ENCODE data around the gene ARVCF. TPM values are rescaled to one million over a fixed set of nuclear protein-coding genes. Genes with fewer than 3 reads are reported as not detected.

The ARVCF gene
- total and polyA plus RNA-seq, 7 donors, result 3.6 to 28.0 (median 8.7) TPM

- ATAC-seq (peak in 3 of 4 donors; percentile 3 to 15 (median 7)), DNase-seq (no peak)
- H3K27ac ChIP-seq, result peak overlapping the region; percentile 77
- TF ChIP-seq CTCF (IDR thresholded peaks at IDR 0.05), result no peak
- no peaks in the 10 kb centered on the region for H3K27me3 ChIP-seq (ENCODE audit: insufficient read depth in 3 of 3, low read length in 2 of 3)
- intact Hi-C loops (cut with DNase I), result no loop called here
- 76 to 97% (median 80%) methylated on average over 3 of the region's 3 CpGs for WGBS, 3 donors
- H3K4me1 ChIP-seq, result peaks cover 10% of the 10 kb centered on the region
- H3K36me3 ChIP-seq (ENCODE audit: insufficient read depth in 1 of 2, low read depth in 1 of 2), result peaks cover 0 to 44% of the 10 kb centered on the region in 2 donors
- H3K9me3 ChIP-seq, result no peaks in the 10 kb centered on the region
- H3K4me3 ChIP-seq, result no peak overlapping the region
Measured at GRCh38 chr22:20064140-20064480, 47.5 kb upstream of the ARVCF start.

GRCh38 chr22:20063271-20064139, 46.9 kb upstream of the ARVCF start:
- 41 to 62% (median 48%) methylated on average over 27 of the region's 27 CpGs for WGBS, 3 donors
- Histone ChIP-seq H3K36me3 (ENCODE audit: insufficient read depth in 1 of 2, low read depth in 1 of 2) (peaks cover 0 to 50% of the 10 kb centered on the region in 2 donors), H3K4me3 (no peak overlapping the region), H3K9me3 (no peaks in the 10 kb centered on the region), H3K27ac (peak overlapping the region; percentile 77), H3K27me3 (ENCODE audit: insufficient read depth in 3 of 3, low read length in 2 of 3) (no peaks in the 10 kb centered on the region), H3K4me1 (peaks cover 10% of the 10 kb centered on the region)
- no peak for TF ChIP-seq CTCF (IDR thresholded peaks at IDR 0.05)
- ATAC-seq, result peak; percentile 79 to 92 (median 88)
- peak; percentile 44 to 82 for DNase-seq
- intact Hi-C loops (cut with DNase I), result no loop called here

- H3K9me3 ChIP-seq, result no peaks in the 10 kb centered on the region
- intact Hi-C loops (cut with DNase I), result no loop called here
- no peak overlapping the region for H3K4me3 ChIP-seq
- peaks cover 0 to 56% of the 10 kb centered on the region in 2 donors for H3K36me3 ChIP-seq (ENCODE audit: insufficient read depth in 1 of 2, low read depth in 1 of 2)
- no peak for ATAC-seq
- H3K27me3 ChIP-seq (ENCODE audit: insufficient read depth in 3 of 3, low read length in 2 of 3), result no peaks in the 10 kb centered on the region
- WGBS, 3 donors, result 67 to 74% (median 74%) methylated on average over 11 of the region's 11 CpGs
- no peak for TF ChIP-seq CTCF (IDR thresholded peaks at IDR 0.05)
- H3K4me1 ChIP-seq, result peaks cover 10% of the 10 kb centered on the region
- H3K27ac ChIP-seq, result peak overlapping the region; percentile 77
- no peak for DNase-seq
Measured at GRCh38 chr22:20062766-20063083, 46.1 kb upstream of the ARVCF start.

- ATAC-seq (no peak), DNase-seq (no peak)
- Histone ChIP-seq H3K36me3 (ENCODE audit: insufficient read depth in 1 of 2, low read depth in 1 of 2) (peaks cover 0 to 62% of the 10 kb centered on the region in 2 donors), H3K4me1 (peaks cover 10% of the 10 kb centered on the region), H3K27me3 (ENCODE audit: insufficient read depth in 3 of 3, low read length in 2 of 3) (no peaks in the 10 kb centered on the region), H3K27ac (peak overlapping the region; percentile 77), H3K4me3 (no peak overlapping the region), H3K9me3 (no peaks in the 10 kb centered on the region)
- TF ChIP-seq CTCF (IDR thresholded peaks at IDR 0.05), result no peak
- intact Hi-C loops (cut with DNase I), result no loop called here
- 91 to 93% (median 91%) methylated on average over 18 of the region's 18 CpGs for WGBS, 3 donors
Measured at GRCh38 chr22:20062043-20062765, 45.6 kb upstream of the ARVCF start.

Measured in psoas muscle (tissue), 8 donors.